ENCODE measurements around the gene C1orf94. TPM values are rescaled to one million over a fixed set of nuclear protein-coding genes. Genes with fewer than 3 reads are reported as not detected.

C1orf94 gene
- polyA plus RNA-seq, 10 donors: 0.08 to 0.10 (median 0.09) TPM; not detected in 7

GRCh38 chr1:34245967-34246366 is 69.3 kb downstream of the C1orf94 start:
- DNase-seq: no peak

GRCh38 chr1:34250342-34250741 is 73.6 kb downstream of the C1orf94 start:
- no peak for DNase-seq

GRCh38 chr1:34262023-34262853 is 85.5 kb downstream of the C1orf94 start:
- DNase-seq: no peak

GRCh38 chr1:34262921-34263320 is 86.2 kb downstream of the C1orf94 start:
- no peak for DNase-seq

- DNase-seq: no peak
Observed at GRCh38 chr1:34263406-34263805, 86.7 kb downstream of the C1orf94 start.

GRCh38 chr1:34265396-34265795 is 88.7 kb downstream of the C1orf94 start:
- no peak for DNase-seq

GRCh38 chr1:34266127-34266951 is 89.6 kb downstream of the C1orf94 start:
- DNase-seq: no peak

- DNase-seq: no peak
Observed at GRCh38 chr1:34267326-34267725, 90.6 kb downstream of the C1orf94 start.

- peak in 1 of 3 donors; percentile 98 for DNase-seq
Observed at GRCh38 chr1:34268311-34268954, 91.7 kb downstream of the C1orf94 start.

Other genes with a start within 250 kb of the C1orf94 start
- 1 to 10 TPM in 2 of 10 donors, under 1 TPM in 8; 0.52 to 2.2 (median 0.84) TPM for gene CSMD2, start 11.7 kb upstream of the C1orf94 start, polyA plus RNA-seq (ENCODE audit: insufficient read length in 10 of 10)

All from muscle of back (tissue), 11 donors.